ENCODE measurements around the gene GARRE1. TPM values are rescaled to one million over a fixed set of nuclear protein-coding genes. Genes with fewer than 3 reads are reported as not detected.
"Not testable (repeated sequence)": the region's sequence is repeated elsewhere in the genome, so short reads cannot be mapped to it uniquely, and the experiment has no call there.

Gene GARRE1
- total and polyA plus RNA-seq, 2 of the 13 experiments (the other 11 are each of a cell fraction or from before 2014, with no cell fraction given): 8.0 to 11.7 TPM

GRCh38 chr19:34253681-34254045 lies 691 bp upstream of the GARRE1 start:
- H4K20me1 ChIP-seq (ENCODE audit: insufficient read depth, low read length); DNase-seq (ENCODE audit: low spot score); H3K27me3 ChIP-seq (ENCODE audit: control insufficient read depth in 1 of 2, insufficient read depth in 2 of 2, low read length in 2 of 2); CTCF ChIA-PET (ENCODE audit: low intra/inter-chr PET ratio, low total read pairs); H3K36me3 ChIP-seq (replicated peaks in 1 of 2; ENCODE audit: control insufficient read depth in 1 of 2, insufficient read depth in 2 of 2, low read length in 2 of 2); BruUV-seq (replicated peaks); H3K9me3 ChIP-seq (ENCODE audit: low read length); FAIRE-seq; intact Hi-C loops (cut with micrococcal nuclease; ENCODE audit: unreplicated experiment); ATAC-seq; in situ Hi-C loops (cut with HindIII; ENCODE audit: extremely low pct_ligation_motif_present, low pct_unique_long_range_greater_than_20kb); POLR2A ChIA-PET: not testable (repeated sequence)
- TF ChIP-seq ZNF770 (CRISPR knock-in tag; IDR thresholded peaks at IDR 0.05): peak; percentile 53; the same call in 1 of the 2 replicates
- TF ChIP-seq ZNF414 (CRISPR knock-in tag; IDR thresholded peaks at IDR 0.05): 0 out of 2 replicates have a peak, but pooled peaks have one; percentile 15
- TF ChIP-seq ZNF747 (CRISPR knock-in tag; IDR thresholded peaks at IDR 0.05; ENCODE audit: borderline replicate concordance): 0 out of 2 replicates have a peak, but pooled peaks have one; percentile 3
- 0 out of 2 replicates have a peak, but pooled peaks have one; percentile 61 for TF ChIP-seq NCOA1 (CRISPR knock-in tag; IDR thresholded peaks at IDR 0.05)
- 0 out of 2 replicates have a peak, but pooled peaks have one; percentile 11 for TF ChIP-seq ZSCAN21 (CRISPR knock-in tag; IDR thresholded peaks at IDR 0.05; ENCODE audit: borderline replicate concordance)
- peak; percentile 35; the same call in 1 of the 2 replicates for TF ChIP-seq ZNF121 (CRISPR knock-in tag; IDR thresholded peaks at IDR 0.05)
- peak; percentile 96 for TF ChIP-seq ZNF441 (CRISPR knock-in tag; IDR thresholded peaks at IDR 0.05; ENCODE audit: borderline replicate concordance)
- peaks cover 48% of the 10 kb centered on the region for H3K4me1 ChIP-seq (ENCODE audit: insufficient read depth, low read length)
- H3K27ac ChIP-seq (ENCODE audit: extremely low read length, insufficient read depth, low read length): peak overlapping the region; percentile 69
- H3K4me3 ChIP-seq (replicated peaks in 1 of 3; ENCODE audit: insufficient read depth in 1 of 3, low read depth in 2 of 3, low read length in 3 of 3): peak overlapping the region; percentile 80 to 98 (median 94); a peak in 5 of 6 replicates
- H3K79me2 ChIP-seq (ENCODE audit: insufficient read depth, low read length): peaks cover 27% of the 10 kb centered on the region
- peak overlapping the region; percentile 37 for H2AFZ ChIP-seq (ENCODE audit: low read length)
- H3K4me2 ChIP-seq (ENCODE audit: low read depth, low read length): peak overlapping the region; percentile 87
- H3K9ac ChIP-seq (ENCODE audit: insufficient read depth, low read depth, low read length): peak overlapping the region; percentile 82
- 64% methylated on average over 17 of the region's 17 CpGs for WGBS (ENCODE audit: low lambda C conversion rate)
